CD4-positive, alpha-beta T cell (primary cell): ENCODE results near the gene CXCR5. TPM values are rescaled to one million over a fixed set of nuclear protein-coding genes. Genes with fewer than 3 reads are reported as not detected.
A peak's percentile ranks its signal among the peaks of the same experiment; 100 is the strongest.

Experiments
- ATAC-seq: fragments of 200-7000 bp; cut with Tn5 transposase; one replicate; pipeline ENCODE4 v1.10.0; 2022; ENCODE audit warnings: mild to moderate bottlenecking; ENCODE audit not compliant: poor library complexity
- CTCF ChIA-PET: fragments of 350-600 bp; sonication (Branson Sonifier 250); formaldehyde crosslinking; loops from one replicate; lab custom pipeline; 2021; ENCODE audit warnings: antibody characterized with exemption, inconsistent platforms; lab: Charles Lee
- POLR2A ChIA-PET: fragments of 350-600 bp; sonication (Branson Sonifier 250); formaldehyde crosslinking; loops from one replicate; lab custom pipeline; 2021; ENCODE audit warnings: antibody characterized with exemption, inconsistent platforms; lab: Charles Lee
- DNase-seq, 14 experiments: peaks; one replicate each; pipeline ENCODE4 v3.0.0-alpha.2; 2013 to 2020; ENCODE audit warnings: mixed read lengths in 2 of 14
- H3K27ac ChIP-seq, 2 donors: one replicate each; pipeline versions ENCODE4 v1.5.1 to v1.7.0; 2013; ENCODE audit warnings: low read length in 2 of 2, low read depth in 1 of 2, mild to moderate bottlenecking in 1 of 2
- H3K27me3 ChIP-seq, 2 experiments: 1 replicate in 1 of 2; 2 replicates in 1 of 2; pipeline versions ENCODE4 v1.6.1 to v1.7.0; 2013; ENCODE audit warnings: low read length in 2 of 2, control low read depth in 1 of 2, mild to moderate bottlenecking in 1 of 2, moderate library complexity in 1 of 2; ENCODE audit not compliant: insufficient read depth in 2 of 2, control insufficient read depth in 1 of 2
- H3K36me3 ChIP-seq: one replicate; pipeline ENCODE4 v1.6.1; 2013; ENCODE audit warnings: low read length, control low read depth; ENCODE audit not compliant: insufficient read depth
- H3K4me1 ChIP-seq: one replicate; pipeline ENCODE4 v1.6.1; 2013; ENCODE audit warnings: low read length, control low read depth; ENCODE audit not compliant: insufficient read depth
- H3K4me3 ChIP-seq: one replicate; pipeline ENCODE4 v1.5.1; 2013; ENCODE audit warnings: mild to moderate bottlenecking, low read length, moderate library complexity
- H3K9me3 ChIP-seq, 2 experiments: 1 replicate in 1 of 2; 2 replicates in 1 of 2; pipeline versions ENCODE4 v1.6.1 to v1.7.0; 2013; ENCODE audit warnings: low read length in 2 of 2, mild to moderate bottlenecking in 2 of 2, control low read depth in 1 of 2, moderate library complexity in 1 of 2; ENCODE audit not compliant: control insufficient read depth in 1 of 2, insufficient read depth in 1 of 2
- H3K27ac Mint-ChIP-seq: one replicate; pipeline ENCODE4 v1.8.0; 2020; ENCODE audit warnings: mixed read lengths
- H3K27me3 Mint-ChIP-seq: one replicate; pipeline ENCODE4 v1.8.0; 2021; ENCODE audit warnings: mixed read lengths
- H3K36me3 Mint-ChIP-seq: one replicate; pipeline ENCODE4 v1.8.0; 2021; ENCODE audit warnings: low read depth, mixed read lengths
- H3K4me1 Mint-ChIP-seq: one replicate; pipeline ENCODE4 v1.8.0; 2021; ENCODE audit warnings: low read depth, mixed read lengths
- H3K4me3 Mint-ChIP-seq: one replicate; pipeline ENCODE4 v1.8.0; 2020; ENCODE audit warnings: mild to moderate bottlenecking, mixed read lengths
- H3K9me3 Mint-ChIP-seq: one replicate; pipeline ENCODE4 v1.8.0; 2020; ENCODE audit warnings: mixed read lengths
- CTCF ChIP-seq: fragments of 200-600 bp; IDR thresholded peaks from one replicate; pipeline ENCODE4 v1.8.0; 2022; ENCODE audit warnings: antibody characterized with exemption, mild to moderate bottlenecking
- intact Hi-C, 2 experiments: fragments of 100-400 bp; cut with DNase I in 1 of 2; cut with micrococcal nuclease in 1 of 2; formaldehyde crosslinking; loops; one replicate each; pipeline versions ENCODE4 v1.15.1 to v1.9.0; 2023 to 2025; cut with DNase I, micrococcal nuclease
- total RNA-seq, 174 experiments: library from RNA in 2 of 174; stranded (reverse) in 2 of 174; gene quantifications; one replicate each; pipeline ENCODE4 v1.2.3 and lab custom pipeline; 2021 to 2026

CXCR5 gene
- total RNA-seq, 2 experiments from 2014 or later, result 13.2 to 14.3 TPM

- Mint-ChIP-seq H3K9me3 (no peaks in the 10 kb centered on the region), H3K27ac (peak overlapping the region; percentile 95), H3K4me3 (peak overlapping the region; percentile 84), H3K36me3 (no peaks in the 10 kb centered on the region), H3K27me3 (no peaks in the 10 kb centered on the region), H3K4me1 (peaks cover 92% of the 10 kb centered on the region)
- ChIA-PET CTCF (interaction anchor here (0.6 to 2.1 kb wide), 8 partner anchors 17 to 827 kb away, joined by 3 to 7 read pairs (median 4); no protein-coding TSS in a partner anchor), POLR2A (interaction anchor here (1.0 to 6.4 kb wide), 8 partner anchors 8 to 87 kb away, joined by 3 to 245 read pairs (median 8); partner anchors contain the start of genes BCL9L and DDX6)
- Histone ChIP-seq H3K4me3 (no peak overlapping the region), H3K27me3 (no peaks in the 10 kb centered on the region), H3K27ac (peak overlapping the region; percentile 83 to 90), H3K4me1 (peaks cover 95% of the 10 kb centered on the region), H3K36me3 (no peaks in the 10 kb centered on the region), H3K9me3 (no peaks in the 10 kb centered on the region)
- DNase-seq (peak in 7 of 14 experiments; percentile 35 to 79 (median 50)), ATAC-seq (peak; percentile 28)
- TF ChIP-seq CTCF, result no peak
- intact Hi-C loops, result loop anchor here in 1 of 2 experiments (1.0 to 5.0 kb wide), 2 partner anchors 8 to 181 kb away; no protein-coding TSS in a partner anchor
These were observed 5.5 kb upstream of the CXCR5 start for GRCh38 chr11:118878163-118878563.

- peak in 1 of 14 experiments; percentile 16 for DNase-seq
These were observed 2.5 kb upstream of the CXCR5 start for GRCh38 chr11:118881228-118881627.

GRCh38 chr11:118882491-118882890, 1.2 kb upstream of the CXCR5 start:
- ChIA-PET CTCF (interaction anchor here (1.2 to 2.1 kb wide), 3 partner anchors 9 to 13 kb away, joined by 4 to 7 read pairs (median 6); no protein-coding TSS in a partner anchor), POLR2A (interaction anchor here (0.6 to 3.6 kb wide), 4 partner anchors 10 to 271 kb away, joined by 3 to 21 read pairs (median 11); no protein-coding TSS in a partner anchor)
- Mint-ChIP-seq H3K36me3 (peaks cover 4% of the 10 kb centered on the region), H3K4me1 (peaks cover 79% of the 10 kb centered on the region), H3K9me3 (no peaks in the 10 kb centered on the region), H3K4me3 (peak overlapping the region; percentile 78), H3K27ac (peak overlapping the region; percentile 97), H3K27me3 (no peaks in the 10 kb centered on the region)
- H3K9me3 ChIP-seq, result no peaks in the 10 kb centered on the region
- peaks cover 84% of the 10 kb centered on the region for H3K4me1 ChIP-seq
- peaks cover 2% of the 10 kb centered on the region for H3K36me3 ChIP-seq
- intact Hi-C loops, result no loop called here
- ATAC-seq (no peak), DNase-seq (peak in 3 of 14 experiments; percentile 18 to 55 (median 49))
- no peak overlapping the region for H3K4me3 ChIP-seq
- TF ChIP-seq CTCF, result no peak
- peak overlapping the region in 1 of 2 donors; percentile 39 for H3K27ac ChIP-seq
- no peaks in the 10 kb centered on the region for H3K27me3 ChIP-seq

More at GRCh38 chr11:118881228-118881627, 2.5 kb upstream of the CXCR5 start:
- Mint-ChIP-seq H3K4me3 (peak overlapping the region; percentile 40), H3K36me3 (peaks cover 4% of the 10 kb centered on the region), H3K4me1 (peaks cover 81% of the 10 kb centered on the region), H3K27ac (peak overlapping the region; percentile 97), H3K27me3 (no peaks in the 10 kb centered on the region), H3K9me3 (no peaks in the 10 kb centered on the region)
- ATAC-seq, result no peak
- CTCF ChIA-PET, result no interaction called here
- Histone ChIP-seq H3K9me3 (no peaks in the 10 kb centered on the region), H3K27ac (no peak overlapping the region), H3K4me1 (peaks cover 85% of the 10 kb centered on the region), H3K36me3 (no peaks in the 10 kb centered on the region), H3K27me3 (no peaks in the 10 kb centered on the region), H3K4me3 (no peak overlapping the region)
- POLR2A ChIA-PET, result interaction anchor here (1.0 to 3.6 kb wide), 2 partner anchors 11 to 12 kb away, joined by 3 to 19 read pairs; no protein-coding TSS in a partner anchor
- TF ChIP-seq CTCF, result no peak
- intact Hi-C loops, result no loop called here
